Muscle of arm (tissue), 14 donors: ENCODE measurements around the gene TMEM47. TPM values are rescaled to one million over a fixed set of nuclear protein-coding genes. Genes with fewer than 3 reads are reported as not detected.

Experiments used
- DNase-seq: peaks from one replicate; pipeline ENCODE4 v3.0.0-alpha.2; 2013
- long read RNA-seq, 11 donors: transcript quantifications; one replicate each; lab custom pipeline, GENCODE V29; 2026
- polyA plus RNA-seq, 12 donors: library from polyadenylated mRNA; unstranded; fragments of 120-200 nt; gene quantifications; one replicate each; pipeline ENCODE4 v1.2.1, GENCODE V29; 2013; ENCODE audit not compliant: insufficient read length in 12 of 12

Gene TMEM47
- 100 to 1,000 TPM in 7 of 12 donors, 10 to 100 TPM in 4, not detected in 1; 36.6 to 139 (median 104) TPM for polyA plus RNA-seq
- long read RNA-seq, donor 1, full-length matches to known transcripts, result 2 of 2 reads
- long read RNA-seq, donor 1, partial matches to known transcripts, result 0 of 2 reads
- long read RNA-seq, donor 1, other reads (novel, unspliced or antisense), result 0 of 2 reads
- long read RNA-seq, donor 2, full-length matches to known transcripts, result 44 of 44 reads
- long read RNA-seq, donor 2, partial matches to known transcripts, result 0 of 44 reads
- long read RNA-seq, donor 2, other reads (novel, unspliced or antisense), result 0 of 44 reads
- long read RNA-seq, donor 3, full-length matches to known transcripts, result 21 of 21 reads
- long read RNA-seq, donor 3, partial matches to known transcripts, result 0 of 21 reads
- long read RNA-seq, donor 3, other reads (novel, unspliced or antisense), result 0 of 21 reads
- long read RNA-seq, donor 4, full-length matches to known transcripts, result 10 of 10 reads
- long read RNA-seq, donor 4, partial matches to known transcripts, result 0 of 10 reads
- long read RNA-seq, donor 4, other reads (novel, unspliced or antisense), result 0 of 10 reads
- long read RNA-seq, donor 5, full-length matches to known transcripts, result 47 of 52 reads
- long read RNA-seq, donor 5, partial matches to known transcripts, result 5 of 52 reads
- long read RNA-seq, donor 5, other reads (novel, unspliced or antisense), result 0 of 52 reads
- long read RNA-seq, donor 6, full-length matches to known transcripts, result 15 of 15 reads
- long read RNA-seq, donor 6, partial matches to known transcripts, result 0 of 15 reads
- long read RNA-seq, donor 6, other reads (novel, unspliced or antisense), result 0 of 15 reads
- long read RNA-seq, donor 7, full-length matches to known transcripts, result 11 of 11 reads
- long read RNA-seq, donor 7, partial matches to known transcripts, result 0 of 11 reads
- long read RNA-seq, donor 7, other reads (novel, unspliced or antisense), result 0 of 11 reads
- long read RNA-seq, donor 8, full-length matches to known transcripts, result 34 of 34 reads
- long read RNA-seq, donor 8, partial matches to known transcripts, result 0 of 34 reads
- long read RNA-seq, donor 8, other reads (novel, unspliced or antisense), result 0 of 34 reads
- long read RNA-seq, donor 9, full-length matches to known transcripts, result 8 of 8 reads
- long read RNA-seq, donor 9, partial matches to known transcripts, result 0 of 8 reads
- long read RNA-seq, donor 9, other reads (novel, unspliced or antisense), result 0 of 8 reads
- long read RNA-seq, donor 10, full-length matches to known transcripts, result 32 of 32 reads
- long read RNA-seq, donor 10, partial matches to known transcripts, result 0 of 32 reads
- long read RNA-seq, donor 10, other reads (novel, unspliced or antisense), result 0 of 32 reads
- long read RNA-seq, donor 11, full-length matches to known transcripts, result 25 of 25 reads
- long read RNA-seq, donor 11, partial matches to known transcripts, result 0 of 25 reads
- long read RNA-seq, donor 11, other reads (novel, unspliced or antisense), result 0 of 25 reads

DNA sequence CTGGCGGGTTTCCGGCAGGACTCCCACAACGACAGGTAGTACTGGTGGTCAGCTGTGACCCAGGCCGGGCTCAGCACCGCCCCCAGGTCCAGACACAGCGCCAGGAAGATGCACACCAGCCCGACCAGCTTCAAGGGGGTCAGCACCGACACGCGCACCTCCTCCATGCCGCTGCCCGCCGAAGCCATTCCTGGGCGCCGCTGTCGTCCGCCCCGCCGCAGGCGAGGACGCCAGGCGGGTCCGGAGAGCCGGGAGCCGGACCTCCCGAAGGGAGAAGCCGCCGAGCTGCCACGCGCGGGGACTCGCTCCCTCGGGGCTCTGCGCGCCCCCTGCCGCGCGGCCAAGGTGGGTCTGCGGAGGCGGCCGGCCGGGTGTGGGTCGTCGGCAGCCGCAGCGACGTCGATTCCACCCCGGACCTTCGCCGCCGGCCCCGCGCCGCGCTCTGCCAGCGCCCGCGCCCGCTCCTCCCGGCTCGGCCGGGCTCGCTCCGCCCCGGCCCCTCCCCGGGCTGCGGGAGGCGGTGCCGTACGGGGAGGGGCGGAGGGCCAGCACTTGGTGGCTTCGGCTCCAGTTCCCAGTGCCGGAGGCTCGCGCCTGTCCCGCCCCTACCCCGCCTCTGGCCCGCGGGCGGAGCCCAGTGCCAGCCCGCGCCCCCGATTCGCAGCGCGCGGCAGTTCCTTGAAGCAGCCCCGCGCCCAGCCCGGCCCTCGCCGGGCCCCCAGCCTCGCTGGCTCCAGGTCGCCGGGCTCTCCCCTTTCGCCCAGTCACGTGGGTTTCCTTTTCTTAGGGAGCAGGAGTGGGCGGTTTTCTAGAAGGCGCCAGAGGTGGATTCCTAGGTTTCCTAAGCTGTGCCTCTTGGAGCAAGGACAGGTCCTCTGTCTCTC, at the start of gene TMEM47:
Gene TMEM47 (minus strand): TSS at position 444 of the 884 bp plus-strand sequence. CDS start 256 bp downstream, at position 188.
- peak; percentile 55 for DNase-seq

DNA sequence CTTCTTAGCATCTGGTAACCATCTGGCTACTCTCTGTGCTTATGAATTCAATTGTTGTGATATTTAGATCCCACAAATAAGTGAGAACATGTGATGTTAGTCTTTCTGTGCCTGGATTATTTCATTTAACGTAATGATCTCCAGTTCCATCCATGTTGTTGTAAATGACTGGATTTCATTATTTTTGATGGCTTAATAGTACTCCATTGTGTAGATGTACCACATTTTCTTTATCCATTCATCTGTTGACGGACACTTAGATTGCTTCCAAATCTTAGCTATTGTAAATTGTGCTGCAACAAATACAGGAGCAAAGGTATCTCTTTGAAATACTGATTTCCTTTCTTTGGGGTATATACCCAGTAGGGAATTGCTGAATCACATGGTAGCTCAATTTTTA, 30.0 kb upstream of the TMEM47 start:
- DNase-seq, result no peak

DNA sequence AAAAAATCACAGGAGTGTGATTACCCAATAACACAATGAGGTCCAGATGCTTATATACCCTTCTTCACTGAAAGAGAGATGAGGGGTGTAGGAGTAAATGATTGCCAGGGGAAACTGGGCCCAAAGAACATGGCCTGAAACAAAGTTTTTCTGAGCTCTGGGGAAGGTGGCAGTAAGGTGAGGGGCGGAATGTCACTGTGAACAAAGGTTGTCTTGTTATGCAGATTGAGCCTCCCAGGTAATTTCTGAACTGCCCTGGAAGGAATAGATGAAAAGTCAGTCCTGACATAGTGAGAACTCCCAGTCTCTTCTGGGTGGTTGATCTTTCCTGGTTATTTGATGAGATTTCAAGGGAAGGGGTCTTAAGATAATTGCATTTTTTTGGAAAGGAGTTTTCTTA, 2.5 kb upstream of the TMEM47 start:
- no peak for DNase-seq

DNA sequence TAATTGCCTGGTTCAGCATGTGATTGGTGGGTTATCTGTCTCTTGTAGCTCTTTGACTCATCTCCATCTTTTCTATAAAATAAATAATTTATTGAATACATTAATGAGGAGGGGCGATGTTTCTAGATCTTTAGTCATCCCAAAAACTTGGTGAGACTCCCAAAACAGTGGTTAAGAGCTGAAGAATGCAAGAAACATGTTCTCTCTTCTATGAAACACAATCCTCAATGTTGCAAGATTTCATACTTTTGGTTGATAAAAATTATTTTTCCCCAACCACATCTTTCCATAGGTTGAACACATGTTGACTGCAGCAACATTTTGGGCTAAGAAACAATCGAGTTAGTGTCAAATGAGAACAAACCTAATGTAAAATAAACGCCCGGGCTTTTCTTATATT, 1.2 kb upstream of the TMEM47 start:
- DNase-seq, result no peak

DNA sequence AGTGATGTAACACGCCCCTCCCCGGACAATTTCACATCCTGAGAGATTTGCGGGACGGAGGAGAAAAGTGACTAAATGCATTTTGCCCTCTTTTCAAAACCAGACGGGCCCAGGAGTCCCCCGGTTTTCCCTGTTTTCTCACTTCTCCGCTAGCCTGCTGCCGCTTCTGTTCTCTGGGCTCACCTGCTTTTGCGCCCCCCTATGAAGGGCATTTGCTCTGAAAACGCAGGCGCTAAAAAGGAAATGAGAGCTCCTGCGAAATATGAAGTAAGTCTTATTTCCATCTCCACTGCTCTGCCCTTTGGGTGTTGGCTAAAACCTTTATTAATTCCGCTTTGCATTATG, 613 bp upstream of the TMEM47 start:
- DNase-seq, result no peak

DNA sequence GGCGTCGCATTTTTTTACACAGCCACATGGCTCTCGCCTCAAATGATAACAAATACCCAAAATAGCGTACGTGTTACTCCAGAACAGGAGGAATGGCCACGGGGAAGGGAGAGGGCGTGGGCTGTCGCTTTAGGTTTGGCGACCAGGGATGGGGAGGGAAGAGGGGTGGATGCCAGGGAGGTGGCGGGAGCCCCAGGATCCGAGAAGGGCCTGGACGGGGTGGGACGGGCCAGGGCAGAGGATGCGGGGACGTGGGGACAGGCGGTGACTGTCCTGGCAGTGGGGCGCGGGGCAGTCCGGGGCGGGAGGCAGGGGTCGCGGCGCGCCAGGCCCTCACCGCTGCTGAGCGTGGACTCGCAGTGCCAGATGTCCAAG, 631 bp downstream of the TMEM47 start:
- no peak for DNase-seq

DNA sequence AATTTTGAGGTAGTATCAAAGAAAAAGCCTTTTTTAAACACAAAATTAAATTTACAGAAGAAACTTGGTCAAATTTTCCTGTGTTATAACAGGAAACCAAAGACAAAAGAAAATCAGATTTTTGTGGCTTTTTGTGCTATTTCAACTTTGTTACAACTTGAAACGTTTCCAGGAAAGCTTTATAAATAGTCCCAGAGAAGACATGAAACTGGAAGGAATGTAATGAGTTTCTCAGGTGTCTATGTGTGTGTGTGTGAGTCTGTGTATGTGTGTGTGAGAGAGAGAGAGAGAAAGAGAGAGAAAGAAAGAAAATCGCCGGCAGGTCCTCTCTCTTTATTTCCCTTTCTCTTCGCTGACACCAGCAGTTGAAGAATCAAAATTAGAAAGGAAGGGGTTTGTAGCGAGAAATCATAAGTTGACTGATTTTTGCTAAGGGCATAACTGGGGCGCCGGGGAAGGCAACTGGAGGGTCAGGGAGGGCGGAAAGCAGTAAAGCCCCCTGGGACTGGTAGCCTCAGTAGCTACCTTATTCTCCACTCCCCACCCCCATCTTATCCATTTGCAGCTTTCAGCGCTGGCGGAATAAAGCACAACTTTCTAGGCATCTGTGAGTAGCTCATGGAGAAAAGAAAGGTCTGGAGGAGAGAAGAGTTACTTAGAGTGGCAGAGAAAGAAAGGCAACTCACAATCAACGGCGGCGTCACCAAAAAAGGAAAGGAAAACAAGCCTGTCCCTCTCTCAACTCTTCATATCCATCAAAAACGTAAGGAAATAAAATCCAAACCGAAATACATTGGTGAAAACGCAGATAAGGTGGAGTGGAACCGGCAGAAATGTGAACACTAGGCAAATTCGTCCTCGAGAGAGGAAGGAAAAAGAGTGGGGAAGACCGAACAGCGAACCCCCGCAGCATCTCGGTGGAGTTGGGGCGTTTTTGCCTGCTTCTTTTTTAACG, 1.3 kb downstream of the TMEM47 start:
- no peak for DNase-seq

DNA sequence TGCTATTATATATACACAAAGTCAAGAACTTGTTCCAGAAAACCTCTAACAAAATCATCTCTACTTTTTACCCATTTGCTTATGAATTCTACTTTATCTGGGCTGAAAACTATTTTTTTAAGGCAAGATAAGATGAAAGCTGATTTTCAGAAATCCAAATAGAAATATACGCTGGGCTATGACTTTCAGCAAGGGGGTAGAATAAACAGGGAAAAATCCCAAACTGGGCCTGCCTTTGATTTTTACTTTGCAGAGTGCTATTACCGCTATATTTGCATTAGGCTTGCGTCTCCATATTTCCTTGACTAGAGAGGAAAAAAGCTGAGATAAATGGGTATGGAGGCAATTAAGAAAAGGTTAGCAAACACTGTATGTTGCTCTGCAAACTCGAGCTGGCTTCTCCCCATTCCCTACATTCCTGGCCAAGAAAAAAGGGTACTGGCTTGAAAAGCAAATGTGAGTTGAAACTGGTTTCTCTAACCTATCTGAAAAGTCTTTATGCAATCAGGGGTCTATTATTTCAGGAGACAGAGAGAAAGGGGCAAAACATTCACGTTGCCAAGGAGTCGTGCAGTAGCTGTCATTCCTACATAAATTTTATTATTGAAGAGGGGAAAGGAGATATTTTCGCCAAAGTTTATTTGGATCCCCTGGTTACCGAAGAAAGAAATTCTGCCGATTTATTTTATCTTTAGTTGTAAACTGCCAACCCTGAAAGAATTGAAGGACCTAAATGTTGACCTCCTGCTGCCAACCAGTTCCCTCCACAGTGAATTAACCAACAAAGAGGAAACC, 2.2 kb downstream of the TMEM47 start:
- no peak for DNase-seq

DNA sequence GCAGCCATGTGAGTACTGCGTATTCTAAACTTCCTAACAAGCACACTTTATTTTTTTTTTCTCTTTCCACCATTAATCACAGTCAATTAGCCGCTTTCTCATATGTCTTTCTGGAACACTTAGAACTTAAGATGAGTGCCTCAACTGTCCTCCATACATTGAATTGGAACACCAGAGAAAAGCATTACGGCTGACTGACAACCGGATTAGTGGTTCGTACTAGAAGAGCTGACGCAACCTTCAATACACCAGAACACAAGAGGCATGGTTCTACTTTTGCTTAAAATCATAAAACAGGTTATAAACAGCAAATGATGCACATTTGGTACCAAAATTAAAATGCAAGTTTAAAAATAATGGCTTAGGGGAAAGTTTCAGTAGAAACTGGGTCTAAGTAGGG, 3.3 kb downstream of the TMEM47 start:
- no peak for DNase-seq

DNA sequence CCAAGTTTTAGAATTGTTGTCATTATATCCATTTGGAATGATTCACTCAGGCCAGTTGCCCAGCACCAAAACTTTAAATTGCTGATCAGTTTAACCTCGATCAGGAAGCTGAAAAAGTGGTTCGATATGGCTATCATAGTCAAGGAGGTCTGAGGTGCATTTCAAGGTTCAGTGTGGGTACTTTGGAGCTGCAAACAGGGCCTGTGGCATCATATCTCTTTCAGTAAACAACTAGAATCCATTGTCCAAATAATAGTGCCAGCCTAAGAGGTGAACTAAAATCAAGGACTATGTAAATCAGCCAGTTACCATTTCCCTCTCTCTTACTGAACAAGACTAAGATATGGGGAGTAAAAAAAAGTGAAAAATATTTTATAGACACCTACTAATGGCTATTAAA, 14.2 kb downstream of the TMEM47 start:
- DNase-seq, result no peak

DNA sequence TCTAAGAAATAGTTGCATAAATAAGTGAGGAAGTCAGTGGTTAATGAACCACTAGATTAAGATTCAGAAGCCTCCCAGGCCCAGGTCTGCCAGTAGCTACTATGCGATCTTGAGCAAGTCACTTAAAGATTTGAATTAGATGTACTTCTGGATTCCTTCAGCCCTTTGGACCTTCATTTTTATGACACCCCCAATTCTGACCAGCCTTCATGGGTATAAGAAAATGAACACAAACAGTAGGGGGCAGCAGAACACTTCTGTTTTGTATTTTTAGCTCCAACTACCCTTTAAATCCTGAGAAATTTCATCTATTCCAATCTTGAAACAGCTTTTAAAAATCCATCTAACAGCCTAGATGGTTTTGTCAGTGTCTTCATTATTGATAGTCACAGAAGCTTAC, 19.0 kb downstream of the TMEM47 start:
- peak; percentile 39 for DNase-seq

DNA sequence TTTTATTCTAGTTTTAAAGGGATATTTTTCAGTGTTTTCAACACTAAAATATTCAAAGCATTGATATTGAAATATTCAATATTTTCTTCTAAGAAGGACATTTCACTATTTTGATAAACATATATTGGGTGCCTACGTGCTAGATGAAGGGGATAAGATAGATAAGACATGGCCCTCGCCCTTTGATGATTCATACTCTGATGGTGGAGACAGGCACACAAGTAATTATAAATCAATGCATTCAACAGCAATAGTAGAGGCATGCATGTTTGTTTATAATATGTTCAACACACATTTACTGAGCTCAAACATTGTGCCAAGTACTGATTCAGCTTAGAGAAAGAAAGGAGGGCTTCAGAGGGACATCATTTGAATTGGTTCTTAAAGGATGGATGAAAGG, 22.7 kb downstream of the TMEM47 start:
- DNase-seq, result no peak

DNA sequence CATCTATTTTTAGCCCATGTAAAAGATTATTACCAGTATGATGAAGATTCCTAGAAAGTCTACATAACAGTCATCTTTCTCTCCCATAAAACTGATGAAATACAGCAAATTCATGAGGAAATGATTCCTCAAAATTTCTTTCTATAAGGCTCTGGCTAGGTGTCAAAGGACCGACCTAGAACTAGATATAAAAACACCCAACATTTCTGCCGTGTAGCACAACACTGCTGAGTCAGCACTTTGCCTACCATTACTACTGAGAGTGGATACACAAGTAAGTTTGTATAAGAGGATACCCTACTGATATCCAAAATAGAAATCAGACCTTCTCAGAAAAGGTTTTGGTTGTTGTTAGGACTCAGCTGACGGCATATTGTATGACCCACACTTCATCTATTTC, 24.7 kb downstream of the TMEM47 start:
- no peak for DNase-seq

DNA sequence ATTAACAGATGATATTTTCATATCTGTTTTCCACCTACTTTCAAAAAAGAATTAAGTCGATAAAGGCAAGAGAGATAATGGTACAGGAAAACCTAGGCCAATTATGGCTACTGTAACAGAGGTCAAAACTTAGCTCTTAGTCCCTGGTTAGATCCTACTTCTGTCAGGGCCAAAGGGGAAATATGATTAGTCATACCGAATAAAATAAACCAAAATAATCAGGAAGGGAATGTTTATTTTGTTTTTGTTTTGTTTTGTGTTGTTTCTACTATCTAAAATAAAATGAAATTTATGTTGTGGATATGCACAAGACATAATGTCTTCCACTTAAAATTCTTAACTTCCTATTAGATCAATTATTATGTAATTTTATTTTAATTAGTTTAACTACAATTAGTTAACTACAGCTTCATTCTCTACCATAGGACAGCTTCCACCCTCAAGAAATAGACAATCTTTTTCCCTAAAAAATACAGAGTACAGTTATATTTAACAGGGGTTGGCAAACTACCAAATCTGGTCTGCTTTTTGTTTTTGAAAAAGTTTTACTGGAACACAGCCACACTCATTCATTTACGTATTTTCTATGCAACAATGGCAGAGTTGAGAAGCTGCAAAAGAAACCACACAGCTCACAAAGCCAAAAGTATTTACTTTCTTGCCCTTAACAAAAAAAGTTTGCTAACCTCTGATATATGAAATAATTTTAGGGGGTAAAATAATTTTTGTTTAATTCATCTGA, 25.4 kb downstream of the TMEM47 start:
- peak; percentile 45 for DNase-seq

DNA sequence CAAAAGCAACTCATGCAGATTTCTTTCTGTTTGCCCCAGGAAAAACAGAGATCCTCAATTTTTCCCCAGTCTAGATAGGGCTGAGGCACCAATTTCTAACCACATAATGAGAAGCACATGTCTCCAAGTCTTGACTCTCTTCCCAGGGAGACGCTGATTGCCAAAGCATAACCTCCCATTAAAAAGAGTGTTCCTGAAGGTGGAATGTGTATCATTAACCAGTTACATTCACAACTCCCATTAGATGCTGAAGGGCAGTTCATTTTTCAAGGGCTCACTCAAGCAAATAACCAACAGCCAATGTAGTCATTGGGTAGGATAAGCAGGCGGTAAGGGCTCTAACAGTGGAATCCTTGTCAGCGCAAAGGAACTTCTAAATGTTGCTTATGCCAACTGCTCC, 27.5 kb downstream of the TMEM47 start:
- peak; percentile 40 for DNase-seq

DNA sequence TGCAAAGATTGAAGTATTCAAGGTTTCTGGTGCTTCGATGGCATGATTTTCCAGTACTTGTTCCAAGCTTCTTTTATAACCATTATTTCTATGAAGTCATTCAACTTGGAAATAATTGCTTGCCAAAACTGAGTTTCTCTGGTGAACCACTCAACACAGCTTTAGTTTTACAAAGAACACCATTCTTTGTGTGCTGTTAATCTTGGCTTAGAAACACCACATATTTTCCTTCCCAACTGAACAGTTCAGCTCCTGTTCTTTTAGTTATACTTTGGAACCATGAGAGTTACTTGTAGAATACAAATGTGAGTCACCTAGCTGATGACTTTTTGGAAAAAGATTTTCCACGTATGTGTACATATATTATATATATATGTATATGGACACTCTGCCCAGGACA, 32.7 kb downstream of the TMEM47 start:
- peak; percentile 23 for DNase-seq

DNA sequence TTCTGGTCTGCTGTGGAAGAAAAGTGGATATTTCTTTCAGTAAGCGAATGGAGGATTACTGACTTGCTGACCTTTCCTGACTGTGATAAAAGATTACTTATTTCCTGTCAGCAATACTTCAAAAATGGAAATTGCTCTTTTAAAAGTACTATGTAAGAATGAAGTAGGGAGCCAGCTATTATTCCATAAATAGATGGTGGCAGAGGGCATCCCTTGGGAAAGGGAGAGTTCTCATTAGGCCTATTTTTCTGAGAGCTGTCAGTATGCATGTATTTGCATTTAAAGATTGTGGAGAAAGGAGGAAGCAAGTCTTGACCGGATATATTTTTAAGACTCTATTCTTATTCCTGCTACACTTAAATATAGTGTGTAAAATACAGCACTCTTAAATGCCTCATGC, 37.2 kb downstream of the TMEM47 start:
- DNase-seq, result no peak

DNA sequence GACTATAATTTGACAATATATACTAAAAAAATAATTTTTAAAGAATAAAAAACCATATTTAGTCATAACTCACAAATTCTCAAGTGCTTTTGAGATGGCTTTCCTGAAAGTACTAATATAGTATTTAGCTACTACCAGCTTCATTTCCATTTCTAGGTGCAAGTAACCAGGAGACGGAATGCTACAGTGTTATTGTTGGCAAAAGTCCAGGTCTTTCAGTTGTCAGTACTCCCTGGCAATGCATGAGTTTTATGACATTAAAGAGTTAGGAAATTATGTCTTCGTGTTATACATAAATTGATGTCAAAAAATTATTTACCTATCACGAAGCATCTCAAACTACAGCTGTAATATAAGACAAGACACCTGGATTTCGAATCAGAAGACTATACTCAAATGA, 45.0 kb downstream of the TMEM47 start:
- DNase-seq, result no peak
